GM21737 (cell line): ENCODE results near the gene SLC43A3.
A peak's percentile ranks its signal among the peaks of the same experiment; 100 is the strongest.

Experiments
- ATAC-seq: cut with Tn5 transposase; IDR thresholded peaks from one replicate; pipeline ENCODE4 v1.9.1; 2021; ENCODE audit warnings: mild to moderate bottlenecking, moderate library complexity; ENCODE audit not compliant: unreplicated experiment

The SLC43A3 gene

DNA sequence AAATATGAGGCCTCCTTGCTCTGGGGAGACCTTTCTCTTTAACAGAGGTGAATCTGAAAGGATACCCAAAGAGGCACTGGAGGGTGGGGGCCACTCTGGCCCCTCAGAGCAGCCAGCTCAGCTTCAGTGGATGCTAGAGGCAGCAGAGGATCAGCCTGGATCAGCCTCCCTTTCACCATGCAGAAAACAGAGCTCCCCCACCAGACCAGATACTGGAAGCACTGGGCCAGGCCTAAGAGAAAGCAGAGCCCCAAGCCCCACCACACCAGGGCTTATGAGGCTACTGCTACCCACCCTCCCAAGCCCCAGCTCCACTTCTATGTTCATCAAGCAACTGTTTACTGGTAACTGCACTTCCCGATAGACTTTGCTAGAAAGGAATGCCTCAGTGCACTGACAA is 4.0 kb upstream of the SLC43A3 start:
- ATAC-seq, result no peak

GRCh38 chr11:57429946-57430345 is 3.0 kb upstream of the SLC43A3 start:
- ATAC-seq, result no peak

DNA sequence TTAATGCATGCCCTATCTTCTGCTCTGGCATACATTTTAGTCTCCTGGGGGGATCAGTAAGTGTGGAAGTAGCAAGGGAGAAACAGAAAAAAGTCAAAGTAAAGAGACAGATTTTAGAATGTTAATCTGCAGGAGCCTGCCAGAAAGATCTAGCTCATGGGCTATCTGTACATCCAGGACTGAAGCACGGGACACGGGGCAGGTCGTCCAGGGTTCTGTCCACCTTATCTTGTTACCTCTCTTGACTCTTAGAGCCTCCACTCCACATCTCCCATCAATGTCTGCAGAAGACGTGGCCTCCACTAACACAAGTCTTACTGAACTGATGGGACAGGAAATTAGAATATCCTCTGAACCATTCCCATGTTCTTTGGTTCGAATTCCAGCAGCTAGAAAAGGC is 1.7 kb upstream of the SLC43A3 start:
- ATAC-seq, result no peak

DNA sequence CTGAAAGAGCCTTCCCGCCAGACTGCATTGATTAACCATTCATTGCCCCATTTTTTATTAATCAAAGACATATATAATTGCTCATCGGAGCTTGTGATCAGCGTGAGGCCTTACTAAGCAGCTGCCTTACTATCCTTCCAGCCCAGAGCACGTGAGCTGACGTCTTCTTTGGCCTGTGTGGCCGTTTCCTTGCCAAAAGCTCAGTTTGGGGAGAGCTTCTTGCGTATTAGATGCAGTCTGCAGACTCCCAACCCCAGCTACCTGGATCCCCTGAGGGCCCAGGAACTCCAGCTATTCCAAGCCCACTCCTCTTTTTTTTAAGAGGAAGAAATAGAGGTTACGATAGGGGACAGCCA is 784 bp upstream of the SLC43A3 start:
- ATAC-seq, result no peak

DNA sequence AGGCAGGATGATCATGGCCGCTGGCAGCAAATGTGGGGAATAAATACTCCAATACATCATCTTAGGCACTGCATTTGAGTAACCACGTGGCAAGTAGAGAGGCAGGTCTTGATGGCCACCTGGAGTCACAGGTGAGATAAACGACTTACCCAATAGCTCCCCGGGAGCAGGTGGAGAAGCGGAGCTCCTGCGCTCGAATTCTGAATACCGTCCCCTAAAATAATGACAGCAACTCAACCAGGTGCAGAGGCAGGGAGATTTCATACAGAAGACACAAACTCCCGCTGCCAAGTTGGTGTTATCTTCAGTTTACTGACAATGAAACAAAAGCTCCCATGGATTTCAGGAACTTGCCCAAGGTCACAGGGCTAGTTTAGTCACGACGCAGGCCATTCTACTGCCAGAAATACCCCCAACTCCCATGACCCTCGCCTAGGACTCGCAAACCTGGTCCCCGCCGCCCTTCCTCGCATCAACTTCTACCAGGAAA is 437 bp downstream of the SLC43A3 start:
- no peak for ATAC-seq

DNA sequence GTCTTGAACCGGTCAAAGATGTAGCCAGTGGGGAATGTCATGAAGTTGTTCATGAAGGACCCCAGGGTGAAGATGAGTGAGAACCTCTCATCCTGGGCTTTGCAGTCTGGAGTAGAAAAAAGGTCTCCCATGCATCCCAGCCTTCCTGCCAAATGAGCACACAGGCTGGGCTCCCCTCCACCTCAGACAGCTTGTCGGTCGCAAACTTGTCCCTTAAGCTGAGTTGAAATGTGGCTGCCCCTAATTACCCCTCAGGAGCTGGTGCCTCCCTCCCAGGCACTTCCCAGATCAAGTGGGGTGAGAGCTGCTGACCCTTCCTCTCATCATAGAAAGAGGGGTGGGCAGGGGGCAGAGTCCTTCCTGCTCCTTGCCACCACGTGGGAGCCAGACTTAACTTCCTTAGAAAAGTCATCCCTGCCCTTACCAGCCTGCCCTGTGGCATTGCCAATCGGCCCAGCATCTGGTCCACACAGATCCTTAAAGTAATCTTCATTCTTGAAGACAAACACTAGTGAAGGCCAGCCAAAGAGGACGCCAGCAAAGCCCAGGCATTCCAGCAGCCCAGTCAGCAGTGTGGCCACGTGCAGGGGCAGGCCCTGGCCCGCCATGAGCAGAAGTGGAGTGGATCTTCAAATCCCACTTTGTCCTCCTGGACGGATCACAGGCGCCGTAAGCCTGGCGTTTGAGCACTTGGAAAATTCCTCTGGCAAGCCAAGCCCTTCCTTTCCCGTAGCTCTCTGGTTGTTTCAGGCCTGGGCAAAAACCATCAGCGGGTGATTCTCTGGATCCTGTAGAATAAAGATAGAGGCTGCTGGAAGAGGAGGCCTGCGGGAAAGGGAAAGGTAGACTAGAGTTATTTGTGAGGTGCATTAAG is 1.1 kb downstream of the SLC43A3 start:
- no peak for ATAC-seq

DNA sequence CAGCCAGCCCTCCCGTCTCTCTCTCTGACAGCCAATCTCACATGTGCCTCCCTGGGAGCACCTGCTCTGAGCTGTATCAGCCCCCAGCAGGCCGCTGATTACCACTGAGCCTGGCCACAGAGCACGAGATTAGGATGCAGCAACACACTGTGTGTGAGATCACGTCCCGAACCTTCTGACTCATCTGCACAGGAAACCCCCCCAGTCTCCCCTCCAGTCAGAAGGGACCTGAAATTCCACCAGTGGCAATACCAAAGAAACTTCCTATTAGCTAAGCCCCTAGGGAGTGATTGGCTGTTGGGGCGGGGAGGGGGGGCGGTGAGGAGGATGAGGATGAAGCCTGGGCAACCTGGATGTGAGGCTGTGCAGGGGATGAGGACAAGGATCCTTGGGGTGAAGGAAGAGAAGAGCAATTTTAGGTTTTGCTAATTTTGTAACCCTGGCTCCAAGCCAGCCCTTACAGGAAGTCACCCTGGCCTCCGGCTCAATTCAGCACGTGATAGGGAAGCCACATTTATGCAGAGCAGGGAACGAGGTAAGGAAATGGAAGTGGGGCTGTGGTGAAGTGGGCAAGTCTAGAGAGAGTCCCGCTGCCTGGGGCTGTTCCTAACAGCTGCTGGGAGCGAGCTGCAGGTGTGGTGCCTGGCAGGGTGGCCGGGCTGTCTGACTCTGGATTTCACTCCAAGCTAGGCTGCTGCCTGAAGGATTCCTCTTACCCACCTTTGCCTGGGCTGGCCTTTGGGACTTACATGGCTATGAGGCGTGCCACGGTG is 1.9 kb downstream of the SLC43A3 start:
- ATAC-seq, result peak; percentile 85

GRCh38 chr11:57424137-57424791 is 2.7 kb downstream of the SLC43A3 start:
- no peak for ATAC-seq

- ATAC-seq, result no peak
Measured at GRCh38 chr11:57422669-57423068, 4.3 kb downstream of the SLC43A3 start.

- ATAC-seq, result no peak
Measured at GRCh38 chr11:57421805-57422204, 5.1 kb downstream of the SLC43A3 start.

DNA sequence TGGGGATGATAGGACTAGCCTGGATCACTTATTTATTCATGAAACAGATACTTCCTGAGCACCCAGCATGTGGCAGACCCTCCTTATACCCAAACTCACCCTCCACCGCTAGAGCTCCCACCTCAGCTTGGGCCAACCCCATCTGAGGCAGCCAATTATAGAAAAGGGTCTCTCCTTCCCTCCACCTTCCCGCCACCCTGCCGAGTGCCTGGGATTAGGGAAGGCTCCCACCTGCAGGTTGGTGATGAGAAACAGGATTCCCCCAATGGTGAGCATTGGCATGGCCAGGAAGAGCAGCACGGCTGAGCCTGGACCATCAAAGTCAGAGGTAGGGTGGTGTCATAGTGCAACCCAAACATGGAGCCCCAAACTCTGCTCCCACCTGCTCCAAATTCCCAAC is 5.9 kb downstream of the SLC43A3 start:
- ATAC-seq, result no peak

- no peak for ATAC-seq
Measured at GRCh38 chr11:57419146-57419545, 7.8 kb downstream of the SLC43A3 start.

GRCh38 chr11:57418131-57418530 is 8.8 kb downstream of the SLC43A3 start:
- no peak for ATAC-seq

DNA sequence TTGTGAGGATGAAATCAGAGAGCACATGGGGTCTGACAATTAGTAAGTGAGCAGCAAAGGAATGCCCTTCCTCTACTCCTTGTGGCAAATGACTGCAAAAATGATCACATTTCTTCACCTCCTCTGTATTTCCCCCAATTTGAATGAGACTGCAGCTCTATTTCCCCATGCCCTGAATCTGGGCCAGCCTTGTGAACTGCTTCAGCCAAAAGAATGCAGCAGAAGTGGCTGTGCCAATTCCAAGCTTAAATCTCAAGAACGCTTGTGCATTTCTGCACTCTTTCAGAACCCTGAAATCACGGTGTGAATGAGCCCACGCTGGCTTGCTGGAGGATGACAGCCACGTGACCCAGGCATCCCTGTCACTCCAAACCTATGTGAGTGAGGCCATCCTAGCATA is 9.9 kb downstream of the SLC43A3 start:
- no peak for ATAC-seq

- no peak for ATAC-seq
Measured at GRCh38 chr11:57416436-57416835, 10.5 kb downstream of the SLC43A3 start.

DNA sequence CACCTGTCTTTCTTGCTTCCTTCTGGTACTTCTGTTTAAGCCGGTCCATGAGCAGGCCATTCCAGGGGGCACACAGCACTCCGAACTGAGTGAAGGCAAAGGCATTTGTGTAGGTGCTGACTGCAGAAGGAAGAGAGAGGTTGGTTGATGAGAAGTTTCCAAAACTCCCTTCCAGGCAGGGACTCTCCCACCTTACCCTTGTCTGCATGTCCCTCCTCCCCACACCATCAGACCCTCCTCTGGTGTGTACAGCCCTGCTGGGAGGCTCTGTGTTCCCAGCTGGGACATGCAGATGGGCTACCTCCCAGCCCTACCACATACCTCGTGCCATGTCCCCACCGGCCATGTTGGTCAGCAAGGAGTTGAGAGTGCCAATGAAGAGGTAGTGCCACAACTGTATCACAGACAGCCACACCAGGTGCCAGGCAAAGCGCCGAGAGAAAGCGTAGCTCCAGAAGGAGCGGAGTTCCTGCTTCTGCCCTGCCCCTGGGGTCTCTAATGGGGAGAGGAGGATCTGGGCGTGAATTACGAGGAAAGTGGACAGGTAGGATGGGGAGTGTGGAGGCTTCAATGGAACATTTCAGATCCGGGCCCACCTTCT is 12.2 kb downstream of the SLC43A3 start:
- ATAC-seq, result no peak

GRCh38 chr11:57413681-57414080 is 13.2 kb downstream of the SLC43A3 start:
- ATAC-seq, result no peak

- ATAC-seq, result no peak
Measured at GRCh38 chr11:57410287-57410686, 16.6 kb downstream of the SLC43A3 start.

GRCh38 chr11:57409321-57410100 is 17.4 kb downstream of the SLC43A3 start:
- no peak for ATAC-seq

- ATAC-seq, result no peak
Measured at GRCh38 chr11:57408771-57409170, 18.1 kb downstream of the SLC43A3 start.
